SU-DHL-6 (cell line): ENCODE measurements around the gene SERPINA12.

Source experiments
- CTCF ChIP-seq: fragments of 200-600 bp; sonication (generic); IDR thresholded peaks from one replicate; pipeline ENCODE4 v1.5.1; 2017; ENCODE audit warnings: antibody characterized with exemption, mild to moderate bottlenecking, low read length, moderate library complexity; ENCODE audit not compliant: insufficient read depth, poor library complexity, severe bottlenecking
- EZH2phosphoT487 ChIP-seq: fragments of 200-600 bp; sonication (generic), shearing (Covaris generic); conservative IDR thresholded peaks from 2 replicates; pipeline ENCODE4 v1.6.1; 2018; ENCODE audit warnings: mild to moderate bottlenecking, antibody characterized with exemption, low read length, moderate library complexity, mixed read lengths

GRCh38 chr14:94483729-94484275, 25.5 kb downstream of the SERPINA12 start:
- TF ChIP-seq CTCF (no peak), EZH2phosphoT487 (no peak)
